ENCODE data around the gene CAMK2A.

DNA sequence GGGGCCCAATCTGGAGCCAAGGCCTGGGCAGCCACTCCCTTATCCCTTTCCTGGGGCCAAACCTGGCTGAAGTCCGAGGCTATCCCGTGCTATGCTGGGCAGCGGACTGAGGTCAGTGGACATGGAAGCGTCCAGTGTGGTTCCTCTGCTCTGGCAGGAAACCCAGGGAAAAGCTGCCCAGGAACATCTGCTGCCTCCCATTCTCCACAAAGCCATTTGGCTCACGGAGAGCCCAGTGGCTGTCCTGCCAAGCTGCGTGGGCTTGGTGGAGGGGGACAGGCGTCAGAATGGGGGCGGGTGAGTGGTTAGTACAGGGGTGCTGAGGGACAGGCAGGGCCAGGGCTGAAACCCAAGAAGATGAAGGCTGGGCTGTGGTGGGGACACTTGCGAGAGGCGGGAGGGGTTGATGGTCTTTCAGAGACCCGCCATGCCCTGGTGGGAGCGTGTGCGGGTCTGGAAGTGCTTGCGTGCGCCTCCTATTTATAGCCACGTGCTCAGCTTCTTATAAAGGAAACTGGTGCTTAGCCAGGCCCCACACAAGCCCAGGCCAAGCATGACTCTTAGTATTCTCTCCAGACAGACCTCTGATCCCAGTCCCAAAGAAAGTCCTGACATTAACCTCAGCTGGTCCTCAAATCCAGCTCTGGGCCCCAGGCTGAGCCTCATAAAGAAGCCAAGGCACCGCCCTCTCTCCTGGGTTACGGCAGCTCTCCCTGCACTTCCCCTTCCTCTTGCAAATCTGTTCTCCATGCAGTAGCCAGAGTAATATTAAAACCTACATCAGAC, 109.1 kb downstream of the CAMK2A start:
- TF ChIP-seq ZFP36 (IDR thresholded peaks at IDR 0.05; ENCODE audit: borderline replicate concordance, partially characterized antibody) (no peak), FOXS1 (CRISPR knock-in tag; IDR thresholded peaks at IDR 0.05) (no peak), HDAC2 (IDR thresholded peaks at IDR 0.05) (no peak), MYC (IDR thresholded peaks at IDR 0.05; ENCODE audit: borderline replicate concordance, low read length) (no peak), SREBF2 (IDR thresholded peaks at IDR 0.05) (no peak), RNF2 (IDR thresholded peaks at IDR 0.05; ENCODE audit: borderline replicate concordance, low read depth) (no peak), POLR2A (IDR thresholded peaks at IDR 0.05; ENCODE audit: low read length) (no peak), CHD2 (IDR thresholded peaks at IDR 0.05; ENCODE audit: low read length, partially characterized antibody) (no peak)
- TF ChIP-seq, protein P1, sequence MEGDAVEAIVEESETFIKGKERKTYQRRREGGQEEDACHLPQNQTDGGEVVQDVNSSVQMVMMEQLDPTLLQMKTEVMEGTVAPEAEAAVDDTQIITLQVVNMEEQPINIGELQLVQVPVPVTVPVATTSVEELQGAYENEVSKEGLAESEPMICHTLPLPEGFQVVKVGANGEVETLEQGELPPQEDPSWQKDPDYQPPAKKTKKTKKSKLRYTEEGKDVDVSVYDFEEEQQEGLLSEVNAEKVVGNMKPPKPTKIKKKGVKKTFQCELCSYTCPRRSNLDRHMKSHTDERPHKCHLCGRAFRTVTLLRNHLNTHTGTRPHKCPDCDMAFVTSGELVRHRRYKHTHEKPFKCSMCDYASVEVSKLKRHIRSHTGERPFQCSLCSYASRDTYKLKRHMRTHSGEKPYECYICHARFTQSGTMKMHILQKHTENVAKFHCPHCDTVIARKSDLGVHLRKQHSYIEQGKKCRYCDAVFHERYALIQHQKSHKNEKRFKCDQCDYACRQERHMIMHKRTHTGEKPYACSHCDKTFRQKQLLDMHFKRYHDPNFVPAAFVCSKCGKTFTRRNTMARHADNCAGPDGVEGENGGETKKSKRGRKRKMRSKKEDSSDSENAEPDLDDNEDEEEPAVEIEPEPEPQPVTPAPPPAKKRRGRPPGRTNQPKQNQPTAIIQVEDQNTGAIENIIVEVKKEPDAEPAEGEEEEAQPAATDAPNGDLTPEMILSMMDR (IDR thresholded peaks at IDR 0.05): no peak
- TF ChIP-seq, protein P2, sequence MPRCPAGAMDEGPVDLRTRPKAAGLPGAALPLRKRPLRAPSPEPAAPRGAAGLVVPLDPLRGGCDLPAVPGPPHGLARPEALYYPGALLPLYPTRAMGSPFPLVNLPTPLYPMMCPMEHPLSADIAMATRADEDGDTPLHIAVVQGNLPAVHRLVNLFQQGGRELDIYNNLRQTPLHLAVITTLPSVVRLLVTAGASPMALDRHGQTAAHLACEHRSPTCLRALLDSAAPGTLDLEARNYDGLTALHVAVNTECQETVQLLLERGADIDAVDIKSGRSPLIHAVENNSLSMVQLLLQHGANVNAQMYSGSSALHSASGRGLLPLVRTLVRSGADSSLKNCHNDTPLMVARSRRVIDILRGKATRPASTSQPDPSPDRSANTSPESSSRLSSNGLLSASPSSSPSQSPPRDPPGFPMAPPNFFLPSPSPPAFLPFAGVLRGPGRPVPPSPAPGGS (IDR thresholded peaks at IDR 0.05): no peak
- TF ChIP-seq, protein P3, sequence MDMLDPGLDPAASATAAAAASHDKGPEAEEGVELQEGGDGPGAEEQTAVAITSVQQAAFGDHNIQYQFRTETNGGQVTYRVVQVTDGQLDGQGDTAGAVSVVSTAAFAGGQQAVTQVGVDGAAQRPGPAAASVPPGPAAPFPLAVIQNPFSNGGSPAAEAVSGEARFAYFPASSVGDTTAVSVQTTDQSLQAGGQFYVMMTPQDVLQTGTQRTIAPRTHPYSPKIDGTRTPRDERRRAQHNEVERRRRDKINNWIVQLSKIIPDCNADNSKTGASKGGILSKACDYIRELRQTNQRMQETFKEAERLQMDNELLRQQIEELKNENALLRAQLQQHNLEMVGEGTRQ (IDR thresholded peaks at IDR 0.05): no peak

All from A549 (cell line).